Renal cortex interstitium (tissue), 11 donors: Measurements from ENCODE around the gene CLSTN2. TPM values are rescaled to one million over a fixed set of nuclear protein-coding genes. Genes with fewer than 3 reads are reported as not detected.

ENCODE experiments used
- DNase-seq, 11 donors: peaks; one replicate each; pipeline ENCODE4 v3.0.0-alpha.2; 2013; ENCODE audit warnings: low read depth in 9 of 11, low spot score in 4 of 11; ENCODE audit errors: extremely low read depth in 1 of 11
- polyA plus RNA-seq, 3 donors: library from polyadenylated mRNA; unstranded; fragments of 120-200 nt; gene quantifications; one replicate each; pipeline ENCODE4 v1.2.1, GENCODE V29; 2013; ENCODE audit not compliant: insufficient read length in 3 of 3

The CLSTN2 gene
- polyA plus RNA-seq, 3 donors, result 1.3 to 2.6 (median 1.9) TPM

GRCh38 chr3:139982404-139982803 lies 47.4 kb downstream of the CLSTN2 start:
- DNase-seq, result no peak

- DNase-seq, result no peak
Observed at GRCh38 chr3:139985576-139985975, 50.6 kb downstream of the CLSTN2 start.

- DNase-seq, result no peak
Observed at GRCh38 chr3:139987908-139988307, 52.9 kb downstream of the CLSTN2 start.

GRCh38 chr3:139988472-139989156 lies 53.6 kb downstream of the CLSTN2 start:
- no peak for DNase-seq

GRCh38 chr3:139994891-139995290 lies 59.9 kb downstream of the CLSTN2 start:
- DNase-seq, result no peak

- no peak for DNase-seq
Observed at GRCh38 chr3:140004271-140004670, 69.3 kb downstream of the CLSTN2 start.

- no peak for DNase-seq
Observed at GRCh38 chr3:140006331-140006730, 71.3 kb downstream of the CLSTN2 start.

GRCh38 chr3:140007081-140007480 lies 72.1 kb downstream of the CLSTN2 start:
- no peak for DNase-seq

- DNase-seq, result no peak
Observed at GRCh38 chr3:140007911-140008869, 73.2 kb downstream of the CLSTN2 start.

GRCh38 chr3:140010391-140010790 lies 75.4 kb downstream of the CLSTN2 start:
- no peak for DNase-seq

GRCh38 chr3:140011086-140011485 lies 76.1 kb downstream of the CLSTN2 start:
- DNase-seq, result no peak

GRCh38 chr3:140011611-140012277 lies 76.8 kb downstream of the CLSTN2 start:
- no peak for DNase-seq

GRCh38 chr3:140013220-140013619 lies 78.2 kb downstream of the CLSTN2 start:
- no peak for DNase-seq

GRCh38 chr3:140014831-140015495 lies 80.0 kb downstream of the CLSTN2 start:
- DNase-seq, result no peak

- DNase-seq, result no peak
Observed at GRCh38 chr3:140015741-140016140, 80.8 kb downstream of the CLSTN2 start.

- no peak for DNase-seq
Observed at GRCh38 chr3:140018556-140018955, 83.6 kb downstream of the CLSTN2 start.

GRCh38 chr3:140019946-140020345 lies 85.0 kb downstream of the CLSTN2 start:
- no peak for DNase-seq

GRCh38 chr3:140020541-140020940 lies 85.6 kb downstream of the CLSTN2 start:
- no peak for DNase-seq

- DNase-seq, result no peak
Observed at GRCh38 chr3:140021269-140021668, 86.3 kb downstream of the CLSTN2 start.
